HUES6 (cell line): ENCODE results near the gene PTPRR.

Source experiments
- H3K27ac ChIP-seq: 2 replicates; pipeline ENCODE4 v1.7.0; 2013; ENCODE audit warnings: low read depth, mild to moderate bottlenecking, low read length, inconsistent platforms
- H3K27me3 ChIP-seq: 2 replicates; pipeline ENCODE4 v1.6.1; 2013; ENCODE audit warnings: low read length; ENCODE audit not compliant: control insufficient read depth, insufficient read depth
- H3K36me3 ChIP-seq: 2 replicates; pipeline ENCODE4 v1.6.1; 2013; ENCODE audit warnings: low read length; ENCODE audit not compliant: control insufficient read depth, insufficient read depth
- H3K4me1 ChIP-seq: 2 replicates; pipeline ENCODE4 v1.6.1; 2013; ENCODE audit warnings: low read length; ENCODE audit not compliant: control insufficient read depth, insufficient read depth
- H3K4me3 ChIP-seq: 2 replicates; pipeline ENCODE4 v1.5.1; 2013; ENCODE audit warnings: low read depth, low read length
- H3K9ac ChIP-seq: one replicate; pipeline ENCODE4 v1.6.1; 2013; ENCODE audit warnings: mild to moderate bottlenecking, low read length
- H3K9me3 ChIP-seq: 2 replicates; pipeline ENCODE4 v1.6.1; 2013; ENCODE audit warnings: low read depth, low read length; ENCODE audit not compliant: control insufficient read depth, insufficient read depth

Gene PTPRR

DNA sequence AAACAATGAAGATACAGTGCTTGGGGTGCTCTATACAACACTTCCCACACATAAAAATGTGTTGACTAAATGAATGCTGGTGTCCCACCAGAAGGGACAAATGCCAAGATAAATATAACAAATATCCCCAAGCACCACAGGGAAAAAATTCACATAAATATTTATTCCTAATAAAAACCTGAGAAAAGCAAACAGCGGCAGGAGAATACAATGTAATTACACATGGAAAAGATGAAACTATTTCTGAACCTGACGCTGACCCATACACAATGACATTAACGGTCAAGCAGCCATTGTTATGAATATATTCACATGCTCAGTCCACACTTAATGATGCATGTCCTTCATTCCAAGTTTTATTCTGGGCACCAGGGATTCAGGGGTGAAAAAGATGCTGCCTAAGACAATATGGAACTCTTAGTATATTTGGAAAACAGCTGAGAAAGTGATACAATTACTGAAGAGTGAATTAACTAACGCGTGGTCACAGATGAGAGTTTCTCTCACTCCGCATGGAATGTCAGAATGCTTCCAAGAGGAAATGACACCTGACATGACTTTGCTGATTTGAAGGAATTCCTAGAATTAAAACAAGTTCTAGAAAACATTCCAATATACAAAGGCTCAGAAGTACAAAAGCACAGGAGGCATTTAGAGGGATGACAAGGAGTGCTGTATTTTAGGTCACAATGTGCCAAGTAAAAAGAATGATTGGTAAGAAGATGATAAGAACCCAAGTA lies 27.9 kb upstream of the PTPRR start:
- Histone ChIP-seq H3K9ac (no peak overlapping the region), H3K4me1 (no peaks in the 10 kb centered on the region), H3K27ac (no peak overlapping the region), H3K9me3 (no peaks in the 10 kb centered on the region), H3K4me3 (no peak overlapping the region), H3K27me3 (0 out of 2 replicates have a peak, but pooled peaks cover under 1% of the 10 kb centered on the region), H3K36me3 (no peaks in the 10 kb centered on the region)

DNA sequence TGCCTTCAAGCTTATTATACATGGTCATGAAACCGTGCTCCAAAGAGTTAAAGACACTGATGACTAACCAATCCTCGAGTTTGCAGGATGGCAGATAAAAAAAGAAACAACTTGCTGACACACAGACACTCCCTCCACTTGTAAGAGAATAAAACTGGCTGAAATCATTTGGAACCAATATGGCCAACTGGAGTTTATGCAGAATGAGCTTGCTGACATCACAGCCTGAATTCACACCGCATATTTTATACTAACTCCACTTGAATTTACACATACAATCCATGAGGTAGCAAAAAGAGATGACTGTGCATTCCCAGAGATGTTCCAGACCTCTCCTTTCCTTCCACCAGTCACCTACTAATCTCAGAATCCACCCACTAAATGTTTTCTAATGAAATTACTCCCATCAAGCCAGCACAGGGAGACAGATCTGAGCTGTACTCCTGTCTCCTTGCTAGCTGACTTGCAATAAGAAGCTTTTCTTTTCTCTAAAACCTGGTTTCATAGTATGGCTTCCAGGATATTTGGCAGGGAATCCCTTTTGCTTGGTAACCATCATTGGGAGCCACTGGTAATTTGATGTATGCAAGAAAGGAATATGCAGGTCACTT lies 15.8 kb upstream of the PTPRR start:
- Histone ChIP-seq H3K9ac (no peak overlapping the region), H3K4me1 (no peaks in the 10 kb centered on the region), H3K9me3 (no peaks in the 10 kb centered on the region), H3K36me3 (no peaks in the 10 kb centered on the region), H3K27ac (no peak overlapping the region), H3K4me3 (no peak overlapping the region), H3K27me3 (peaks cover 29% of the 10 kb centered on the region)

DNA sequence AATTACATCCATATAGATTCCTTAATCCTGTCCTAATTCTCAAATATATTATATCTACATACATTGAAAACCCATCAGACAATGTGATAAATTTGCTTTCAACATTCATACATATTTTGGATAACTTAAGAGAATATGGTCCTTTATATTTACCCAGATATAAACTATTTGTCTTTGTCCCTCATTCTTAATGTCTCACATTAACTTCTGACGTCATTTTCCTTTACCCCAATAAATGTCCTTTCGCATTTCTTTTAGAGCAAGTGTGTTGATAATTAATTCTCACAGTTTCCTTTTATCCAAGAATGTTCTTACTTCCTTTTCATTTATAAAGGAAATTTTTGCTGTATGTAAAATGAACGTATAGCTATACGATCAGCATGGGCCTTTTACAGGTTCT lies 12.6 kb upstream of the PTPRR start:
- H3K4me3 ChIP-seq: no peak overlapping the region
- H3K27ac ChIP-seq: no peak overlapping the region
- H3K9ac ChIP-seq: no peak overlapping the region
- H3K4me1 ChIP-seq: no peaks in the 10 kb centered on the region
- no peaks in the 10 kb centered on the region for H3K36me3 ChIP-seq
- no peaks in the 10 kb centered on the region for H3K9me3 ChIP-seq
- H3K27me3 ChIP-seq: no peaks in the 10 kb centered on the region; the same call in 1 of the 2 replicates

DNA sequence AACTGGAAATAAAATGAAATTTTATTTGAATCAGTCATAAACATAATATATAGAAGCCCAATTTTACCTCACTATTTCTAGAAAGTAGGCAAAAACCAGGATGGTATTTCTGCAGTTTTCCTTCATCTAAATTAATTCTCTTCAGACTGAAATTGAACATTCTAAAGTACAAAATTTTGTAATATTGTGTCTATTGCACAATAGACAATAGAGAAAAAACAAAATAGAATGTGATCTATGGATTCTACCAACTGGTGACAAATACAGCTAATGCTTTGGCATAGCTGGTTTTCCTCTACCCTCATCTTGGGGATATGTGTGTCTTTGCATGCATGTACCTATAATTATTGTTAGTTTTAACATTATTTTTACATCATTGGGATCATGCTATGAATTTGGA lies 8.5 kb upstream of the PTPRR start:
- Histone ChIP-seq H3K4me1 (no peaks in the 10 kb centered on the region), H3K9ac (no peak overlapping the region), H3K4me3 (no peak overlapping the region), H3K36me3 (no peaks in the 10 kb centered on the region), H3K9me3 (no peaks in the 10 kb centered on the region), H3K27me3 (no peaks in the 10 kb centered on the region), H3K27ac (no peak overlapping the region)

DNA sequence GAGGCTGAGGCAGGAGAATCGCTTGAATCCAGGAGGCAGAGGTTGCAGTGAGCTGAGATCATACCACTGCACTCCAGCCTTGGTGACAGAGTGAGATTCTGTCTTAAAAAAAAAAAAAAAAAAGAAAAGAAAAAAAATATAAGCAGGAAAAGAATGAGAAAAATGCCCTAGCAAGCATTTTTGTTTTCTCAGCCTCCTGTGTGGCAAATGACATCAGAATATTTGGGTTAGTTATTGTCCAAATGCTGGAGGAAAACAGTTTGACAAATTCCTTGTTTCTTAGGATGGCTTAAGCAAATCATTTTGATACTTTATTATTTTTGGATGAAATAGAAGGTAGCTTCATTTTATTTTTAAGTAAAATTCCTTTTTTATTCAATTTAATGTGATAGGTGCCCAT lies 7.5 kb upstream of the PTPRR start:
- Histone ChIP-seq H3K27me3 (no peaks in the 10 kb centered on the region), H3K4me3 (no peak overlapping the region), H3K9me3 (no peaks in the 10 kb centered on the region), H3K4me1 (no peaks in the 10 kb centered on the region), H3K9ac (no peak overlapping the region), H3K36me3 (no peaks in the 10 kb centered on the region), H3K27ac (no peak overlapping the region)

DNA sequence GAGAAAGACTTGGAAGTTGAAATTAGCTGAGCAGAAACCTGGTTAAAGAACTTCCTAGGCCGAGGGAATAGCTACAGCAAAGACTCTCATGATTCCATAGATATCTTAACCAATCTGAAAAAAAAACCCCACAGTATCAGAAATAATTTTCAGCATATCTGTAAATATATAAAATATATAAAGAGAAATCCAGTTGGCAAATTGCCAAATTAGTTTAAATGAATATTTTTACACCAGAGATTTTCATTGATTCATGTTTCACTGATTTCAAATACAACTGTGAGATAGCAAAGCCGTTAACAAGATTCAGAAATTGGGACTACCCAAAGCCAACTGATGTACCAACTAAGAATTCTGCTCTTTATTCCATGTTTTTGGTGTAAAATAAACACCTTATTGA lies 6.8 kb upstream of the PTPRR start:
- Histone ChIP-seq H3K4me3 (no peak overlapping the region), H3K9ac (no peak overlapping the region), H3K9me3 (no peaks in the 10 kb centered on the region), H3K27ac (no peak overlapping the region), H3K36me3 (no peaks in the 10 kb centered on the region), H3K27me3 (no peaks in the 10 kb centered on the region), H3K4me1 (no peaks in the 10 kb centered on the region)

DNA sequence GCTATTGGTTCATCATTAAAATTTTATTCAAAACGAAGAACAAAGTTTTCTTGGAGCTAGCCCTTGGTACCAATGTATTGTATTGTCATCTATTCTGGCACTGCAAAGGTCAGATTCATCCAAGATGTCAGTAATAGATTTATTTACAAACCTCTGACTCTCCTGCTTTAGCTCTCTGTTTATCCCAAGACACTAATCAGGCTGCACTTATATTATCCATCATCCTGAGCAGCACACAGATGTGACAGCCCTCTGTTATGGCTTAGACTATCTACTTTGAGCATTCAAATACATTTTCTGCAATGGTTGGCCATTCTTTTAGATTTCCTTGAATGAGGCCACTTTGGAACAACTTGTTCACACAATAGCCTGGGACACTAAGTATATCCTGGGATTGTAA lies 5.0 kb upstream of the PTPRR start:
- no peak overlapping the region for H3K27ac ChIP-seq
- no peak overlapping the region for H3K9ac ChIP-seq
- no peaks in the 10 kb centered on the region for H3K36me3 ChIP-seq
- no peaks in the 10 kb centered on the region for H3K9me3 ChIP-seq
- H3K4me1 ChIP-seq: peaks cover 6% of the 10 kb centered on the region; the same call in 1 of the 2 replicates
- H3K27me3 ChIP-seq: peaks cover 12% of the 10 kb centered on the region
- H3K4me3 ChIP-seq: no peak overlapping the region

DNA sequence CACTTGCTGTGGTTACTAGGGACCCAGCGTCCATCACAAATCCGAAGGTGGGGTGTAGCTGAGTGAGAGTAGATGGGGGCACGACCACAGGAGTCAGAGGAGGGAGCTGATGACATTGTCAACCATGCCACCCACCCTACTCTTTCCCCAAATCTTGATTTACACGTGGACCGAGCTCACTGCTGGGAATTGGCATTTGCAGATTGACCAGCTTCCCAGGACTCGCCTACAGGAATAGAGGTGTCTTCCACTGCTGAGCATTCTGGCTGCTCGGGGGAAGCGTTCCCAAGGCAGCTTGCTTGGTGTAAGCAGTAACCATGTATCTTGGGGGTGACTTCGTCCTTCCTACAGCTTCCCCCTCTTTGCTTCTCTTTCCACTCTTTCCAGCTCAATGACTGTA lies 353 bp upstream of the PTPRR start:
- H3K36me3 ChIP-seq: no peaks in the 10 kb centered on the region
- peaks cover 13% of the 10 kb centered on the region; the same call in 1 of the 2 replicates for H3K4me1 ChIP-seq
- H3K9me3 ChIP-seq: no peaks in the 10 kb centered on the region
- H3K27me3 ChIP-seq: peaks cover 31% of the 10 kb centered on the region
- no peak overlapping the region for H3K27ac ChIP-seq
- peak overlapping the region; percentile 51 for H3K4me3 ChIP-seq
- H3K9ac ChIP-seq: no peak overlapping the region

DNA sequence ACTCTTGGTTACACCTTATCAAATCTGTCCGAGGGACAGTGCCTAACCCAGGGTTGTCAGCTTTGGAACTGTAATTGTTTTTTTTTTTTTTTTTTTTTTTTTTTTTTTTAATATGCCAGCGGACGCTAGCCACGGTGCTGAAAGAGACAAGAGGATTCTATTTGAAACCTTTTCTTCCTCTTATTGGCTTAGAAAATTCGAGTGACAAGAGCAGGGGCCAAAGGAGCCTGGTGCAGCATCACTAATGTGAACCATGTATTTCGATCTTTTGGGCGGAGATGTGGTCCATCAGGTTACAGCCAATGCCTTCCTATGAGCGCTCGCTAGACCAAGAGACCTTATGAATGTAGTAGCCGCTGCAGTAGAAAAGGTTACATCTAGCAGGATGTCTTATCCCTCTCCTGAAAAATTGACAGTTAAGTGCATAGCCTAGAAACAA lies 922 bp downstream of the PTPRR start:
- no peak overlapping the region for H3K27ac ChIP-seq
- H3K36me3 ChIP-seq: no peaks in the 10 kb centered on the region
- H3K4me1 ChIP-seq: peaks cover 13% of the 10 kb centered on the region; the same call in 1 of the 2 replicates
- no peak overlapping the region for H3K9ac ChIP-seq
- no peaks in the 10 kb centered on the region for H3K9me3 ChIP-seq
- H3K27me3 ChIP-seq: peaks cover 31% of the 10 kb centered on the region
- H3K4me3 ChIP-seq: peak overlapping the region; percentile 56

DNA sequence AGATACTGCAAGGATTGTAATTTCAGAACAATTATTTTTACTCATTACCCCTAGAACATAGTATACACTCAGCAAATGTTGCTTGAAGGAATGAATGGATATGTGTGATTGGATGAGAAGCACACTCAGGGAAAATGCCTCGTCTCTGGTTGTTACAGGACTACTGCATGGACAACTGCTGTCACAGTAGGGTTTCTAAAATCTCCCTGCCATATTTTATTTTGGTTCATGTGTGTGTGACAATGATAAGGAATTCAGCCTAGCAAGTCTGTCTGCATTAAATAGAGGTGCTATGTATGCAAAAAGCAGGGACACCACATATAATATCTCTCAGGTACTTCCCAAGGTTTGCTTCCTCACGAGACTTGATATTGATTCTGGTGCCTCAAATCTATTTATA lies 1.4 kb downstream of the PTPRR start:
- no peak overlapping the region for H3K9ac ChIP-seq

DNA sequence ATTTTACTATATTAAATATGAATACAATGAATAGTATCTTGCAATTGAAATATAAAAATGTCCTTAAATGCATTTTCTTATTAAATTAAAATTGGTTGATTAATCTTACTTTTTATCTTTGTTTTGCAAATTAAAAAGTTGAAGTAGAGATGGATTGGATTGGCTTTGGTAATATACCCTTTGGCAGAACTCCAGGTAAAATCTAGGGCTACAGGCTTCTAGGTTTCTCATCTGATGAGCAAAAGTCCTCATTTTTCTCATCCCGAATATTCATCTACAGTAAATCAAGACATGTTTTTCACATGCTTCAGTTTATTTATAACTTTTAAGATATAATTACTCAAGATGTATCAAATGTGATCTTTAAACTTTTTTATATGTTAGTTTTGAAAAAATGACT lies 2.2 kb downstream of the PTPRR start:
- H3K9ac ChIP-seq: no peak overlapping the region
- H3K36me3 ChIP-seq: no peaks in the 10 kb centered on the region
- no peak overlapping the region for H3K27ac ChIP-seq
- no peak overlapping the region for H3K4me3 ChIP-seq
- H3K27me3 ChIP-seq: peaks cover 31% of the 10 kb centered on the region
- no peaks in the 10 kb centered on the region for H3K9me3 ChIP-seq
- peaks cover 13% of the 10 kb centered on the region; the same call in 1 of the 2 replicates for H3K4me1 ChIP-seq

More for the DNA sequence above, 1.4 kb downstream of the PTPRR start:
- Histone ChIP-seq H3K4me1 (peaks cover 13% of the 10 kb centered on the region; the same call in 1 of the 2 replicates), H3K27ac (no peak overlapping the region), H3K36me3 (no peaks in the 10 kb centered on the region), H3K9me3 (no peaks in the 10 kb centered on the region), H3K27me3 (peaks cover 31% of the 10 kb centered on the region), H3K4me3 (no peak overlapping the region)
